GM19035 (cell line): Measurements from ENCODE around the gene ALKBH7.

Experiments used
- ATAC-seq: cut with Tn5 transposase; IDR thresholded peaks from one replicate; pipeline ENCODE4 v1.9.1; 2021; ENCODE audit not compliant: unreplicated experiment

The ALKBH7 gene

DNA sequence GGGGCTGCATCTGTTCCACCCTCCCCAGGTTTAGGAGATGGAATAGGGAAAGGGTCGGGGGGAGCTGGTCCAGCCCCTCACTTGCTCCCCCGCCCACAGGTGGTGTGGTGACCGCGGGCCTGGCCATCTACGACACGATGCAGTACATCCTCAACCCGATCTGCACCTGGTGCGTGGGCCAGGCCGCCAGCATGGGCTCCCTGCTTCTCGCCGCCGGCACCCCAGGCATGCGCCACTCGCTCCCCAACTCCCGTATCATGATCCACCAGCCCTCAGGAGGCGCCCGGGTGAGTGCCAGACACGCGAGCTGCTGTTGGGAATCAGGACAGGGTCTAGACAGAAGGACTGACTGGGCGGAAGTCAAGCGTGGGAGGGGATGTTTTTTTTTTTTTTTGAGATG is 8.2 kb upstream of the ALKBH7 start:
- ATAC-seq: no peak

DNA sequence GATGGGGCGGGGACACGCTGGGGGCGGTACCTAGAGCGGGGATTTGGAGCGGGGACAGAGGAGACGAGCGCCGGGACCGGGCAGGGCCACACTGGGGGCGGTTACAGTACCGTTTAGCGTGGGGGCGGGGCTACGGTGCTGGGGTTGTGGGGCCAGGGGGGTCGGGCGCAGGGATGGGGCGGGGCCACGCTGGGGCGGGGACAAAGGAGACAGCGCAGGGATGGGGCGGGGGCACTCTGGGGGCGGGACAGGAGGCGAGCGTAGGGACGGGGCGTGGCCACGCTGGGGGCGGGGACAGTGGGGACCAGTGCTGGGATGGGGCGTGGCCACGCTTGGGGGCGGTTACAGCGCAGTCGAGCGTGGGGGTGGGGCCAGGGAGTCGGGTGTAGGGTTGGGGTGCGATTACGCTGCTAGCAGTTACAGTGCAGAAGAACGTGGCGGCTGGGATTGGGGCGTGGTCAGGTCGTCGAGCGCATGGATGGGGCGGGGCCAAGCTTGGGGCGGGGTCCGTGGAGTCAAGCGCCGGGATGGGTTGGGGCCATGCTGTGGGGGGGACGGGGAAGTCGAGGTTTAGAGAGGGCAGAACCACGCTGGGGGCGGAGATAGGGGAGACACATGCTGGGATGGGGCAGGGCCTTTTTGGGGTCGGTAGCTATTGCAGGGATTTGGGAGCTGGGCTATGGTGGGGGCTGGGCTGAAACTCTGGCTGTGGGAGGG is 660 bp downstream of the ALKBH7 start:
- ATAC-seq: peak; percentile 54

DNA sequence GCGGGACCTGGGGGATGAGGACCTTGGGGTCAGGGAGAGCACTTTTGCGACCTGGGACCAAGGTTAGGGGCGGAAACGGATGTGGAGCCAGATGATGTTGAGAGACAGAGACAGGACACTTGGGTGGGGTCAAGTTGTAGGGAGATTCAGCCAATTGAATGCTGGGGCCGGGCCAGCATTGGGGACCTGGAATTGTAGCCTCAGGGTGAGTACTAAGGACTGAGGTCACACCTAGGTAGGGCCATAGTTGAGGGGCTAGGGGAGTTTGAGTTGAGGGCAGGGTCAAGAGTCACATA is 1.2 kb downstream of the ALKBH7 start:
- ATAC-seq: no peak

DNA sequence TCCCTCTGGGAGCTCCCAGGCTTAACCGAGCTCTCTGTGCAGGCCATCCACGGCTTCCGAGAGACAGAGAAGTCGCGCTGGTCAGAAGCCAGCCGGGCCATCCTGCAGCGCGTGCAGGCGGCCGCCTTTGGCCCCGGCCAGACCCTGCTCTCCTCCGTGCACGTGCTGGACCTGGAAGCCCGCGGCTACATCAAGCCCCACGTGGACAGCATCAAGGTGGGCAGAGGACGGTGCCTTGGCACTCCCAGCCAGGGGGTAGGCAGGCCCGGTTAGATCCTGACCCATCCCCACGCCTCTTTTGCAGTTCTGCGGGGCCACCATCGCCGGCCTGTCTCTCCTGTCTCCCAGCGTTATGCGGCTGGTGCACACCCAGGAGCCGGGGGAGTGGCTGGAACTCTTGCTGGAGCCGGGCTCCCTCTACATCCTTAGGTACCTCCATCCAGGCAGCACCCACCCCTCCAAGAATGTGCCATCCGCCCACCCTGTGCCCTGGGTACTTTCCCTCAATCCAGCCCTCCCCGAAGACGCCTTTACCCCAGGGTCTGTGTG is 1.6 kb downstream of the ALKBH7 start:
- no peak for ATAC-seq

DNA sequence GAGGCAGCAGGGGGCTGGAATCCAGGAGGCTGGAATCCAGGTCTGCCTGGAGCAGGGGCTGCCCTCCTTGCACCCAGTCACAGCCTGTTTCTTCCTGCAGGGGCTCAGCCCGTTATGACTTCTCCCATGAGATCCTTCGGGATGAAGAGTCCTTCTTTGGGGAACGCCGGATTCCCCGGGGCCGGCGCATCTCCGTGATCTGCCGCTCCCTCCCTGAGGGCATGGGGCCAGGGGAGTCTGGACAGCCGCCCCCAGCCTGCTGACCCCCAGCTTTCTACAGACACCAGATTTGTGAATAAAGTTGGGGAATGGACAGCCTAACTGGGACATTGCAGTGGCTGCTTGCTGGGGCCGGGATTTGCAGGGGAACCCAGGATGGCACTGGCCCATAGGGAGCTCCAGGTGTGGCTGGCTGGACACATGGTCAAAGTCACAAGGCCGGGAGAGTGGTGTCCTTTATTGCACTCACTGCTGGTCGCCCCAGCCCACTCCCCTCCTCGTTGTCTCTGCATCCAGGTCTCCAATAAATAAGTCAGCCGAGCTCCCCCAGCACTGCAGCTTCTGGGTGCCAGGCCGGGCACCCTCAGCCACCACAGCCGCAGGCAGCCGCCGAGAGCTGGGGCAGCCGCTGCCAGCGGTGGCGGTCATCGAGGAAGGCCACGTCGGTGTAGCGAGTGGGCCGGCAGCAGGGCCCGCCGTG is 2.3 kb downstream of the ALKBH7 start:
- no peak for ATAC-seq

DNA sequence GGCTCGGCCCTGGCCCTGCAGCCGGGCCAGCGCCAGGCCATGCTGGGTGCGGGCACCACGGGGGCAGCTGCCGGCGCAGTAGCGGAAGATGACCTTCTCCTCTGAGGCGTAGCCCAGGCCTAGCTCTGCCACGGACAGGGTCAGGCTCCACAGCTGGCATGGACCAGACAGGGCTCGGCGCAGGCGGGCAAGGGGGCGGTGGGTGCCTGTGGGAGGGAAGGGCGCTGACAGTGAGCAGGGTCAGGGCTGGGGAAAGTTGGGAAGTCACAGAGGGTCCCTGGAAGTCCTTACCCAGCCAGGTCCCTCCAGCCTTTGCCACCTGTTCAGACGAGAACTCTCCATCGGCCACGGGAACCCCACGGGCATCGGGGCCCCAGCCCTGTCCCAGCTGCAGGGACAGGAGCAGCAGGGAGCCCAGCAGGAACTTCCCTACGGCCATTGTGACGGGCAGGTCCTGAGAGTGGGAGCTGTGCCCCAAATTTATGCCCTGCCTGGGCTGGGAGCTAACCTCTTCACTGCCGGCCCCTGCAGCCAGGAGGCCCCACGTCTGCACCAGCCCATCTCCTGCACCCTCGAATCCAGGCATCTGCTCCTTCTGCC is 2.9 kb downstream of the ALKBH7 start, which contains the start of gene PSPN:
TSS of gene PSPN (minus strand) at position 523 of the 600 bp plus-strand sequence. CDS start at position 439, 84 bp downstream.
- no peak for ATAC-seq

DNA sequence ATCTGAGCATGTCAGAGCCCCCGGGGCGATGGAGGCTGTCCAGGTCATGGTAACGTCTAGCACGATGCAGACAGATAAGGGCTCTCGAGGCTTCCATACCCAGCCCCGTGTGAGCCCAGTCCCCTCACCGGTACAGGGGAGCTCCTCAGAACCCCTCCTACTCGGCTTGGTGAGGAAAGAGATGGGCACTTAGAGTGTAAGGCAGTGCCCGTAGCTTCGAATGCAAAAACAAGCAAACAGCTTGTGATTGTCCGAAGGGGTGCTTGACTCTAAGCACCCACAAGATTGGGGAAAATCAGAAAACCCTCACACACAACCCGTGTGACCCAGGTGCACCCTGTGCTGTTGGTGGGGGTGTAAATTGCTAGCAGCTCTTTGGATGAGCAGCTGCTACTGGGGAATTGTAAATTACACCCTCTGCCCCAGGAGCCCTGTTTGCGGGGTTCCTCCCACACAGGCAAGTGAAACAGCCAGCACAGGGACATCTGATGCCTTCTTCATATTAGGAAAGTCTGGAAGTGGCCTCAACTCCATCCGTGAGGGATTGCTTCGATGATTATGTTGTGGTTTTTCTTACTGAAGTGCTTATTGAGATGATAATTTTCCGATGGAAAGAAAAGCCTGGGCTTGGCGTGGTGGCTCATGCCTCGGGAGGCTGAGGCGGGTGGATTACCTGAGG is 4.1 kb downstream of the ALKBH7 start:
- ATAC-seq: no peak

DNA sequence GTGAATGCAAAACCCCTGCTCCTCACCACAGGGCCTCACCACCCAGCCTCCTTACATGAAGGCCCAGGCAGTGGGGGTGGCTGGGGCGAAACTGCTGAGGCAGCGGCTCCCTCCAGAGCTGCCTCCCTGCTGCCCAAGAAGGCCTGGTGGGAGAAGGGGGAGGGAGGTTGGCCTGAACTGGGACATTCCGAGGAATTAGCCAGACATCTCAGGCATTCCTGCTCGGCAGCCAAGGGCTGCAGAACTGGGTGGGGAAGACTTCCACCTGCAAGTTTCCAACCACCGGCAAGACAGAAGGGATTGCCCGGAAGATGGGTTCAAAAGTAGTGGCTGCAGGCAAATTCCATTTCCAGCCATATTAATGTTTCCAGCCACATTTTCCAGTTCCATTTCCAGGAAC is 5.4 kb downstream of the ALKBH7 start:
- no peak for ATAC-seq

DNA sequence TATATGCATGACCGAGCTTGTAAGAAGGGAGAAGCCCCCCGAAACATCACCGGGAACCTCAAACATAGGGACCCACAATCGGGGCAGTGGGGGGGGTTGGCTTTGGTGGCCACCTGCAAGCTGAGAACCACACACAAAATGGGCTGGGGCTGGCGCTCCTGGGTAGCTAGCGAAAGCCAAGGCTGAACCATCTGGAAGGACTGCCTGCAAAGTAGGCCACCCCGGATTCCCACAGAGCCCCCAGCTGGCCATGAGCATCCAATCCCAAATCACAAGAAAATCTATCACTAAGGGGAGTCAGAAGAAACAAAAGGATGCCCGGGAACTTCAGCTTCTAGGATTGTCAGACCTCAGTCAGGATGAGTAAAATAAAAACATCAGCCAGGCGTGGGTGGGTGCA is 5.9 kb downstream of the ALKBH7 start:
- ATAC-seq: no peak

DNA sequence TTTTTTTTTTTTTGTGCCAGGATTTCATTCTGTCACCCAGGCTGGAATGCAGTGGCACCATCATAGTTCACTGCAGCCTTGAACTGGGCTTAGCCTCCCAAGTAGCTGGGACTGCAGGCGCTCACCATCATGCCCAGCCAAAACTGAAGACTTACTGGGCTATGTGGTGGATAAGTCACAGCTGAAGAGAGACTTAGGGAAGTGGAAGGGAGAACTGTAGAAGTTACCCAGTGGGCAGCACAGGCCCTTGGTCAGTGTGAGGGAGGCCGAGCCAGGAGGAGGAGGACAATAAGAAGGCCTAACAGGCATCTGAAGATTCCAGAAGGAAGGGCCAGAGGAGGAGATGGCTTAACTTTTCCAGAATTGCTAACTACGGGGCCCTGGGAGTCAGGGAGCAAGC is 7.2 kb downstream of the ALKBH7 start:
- no peak for ATAC-seq

DNA sequence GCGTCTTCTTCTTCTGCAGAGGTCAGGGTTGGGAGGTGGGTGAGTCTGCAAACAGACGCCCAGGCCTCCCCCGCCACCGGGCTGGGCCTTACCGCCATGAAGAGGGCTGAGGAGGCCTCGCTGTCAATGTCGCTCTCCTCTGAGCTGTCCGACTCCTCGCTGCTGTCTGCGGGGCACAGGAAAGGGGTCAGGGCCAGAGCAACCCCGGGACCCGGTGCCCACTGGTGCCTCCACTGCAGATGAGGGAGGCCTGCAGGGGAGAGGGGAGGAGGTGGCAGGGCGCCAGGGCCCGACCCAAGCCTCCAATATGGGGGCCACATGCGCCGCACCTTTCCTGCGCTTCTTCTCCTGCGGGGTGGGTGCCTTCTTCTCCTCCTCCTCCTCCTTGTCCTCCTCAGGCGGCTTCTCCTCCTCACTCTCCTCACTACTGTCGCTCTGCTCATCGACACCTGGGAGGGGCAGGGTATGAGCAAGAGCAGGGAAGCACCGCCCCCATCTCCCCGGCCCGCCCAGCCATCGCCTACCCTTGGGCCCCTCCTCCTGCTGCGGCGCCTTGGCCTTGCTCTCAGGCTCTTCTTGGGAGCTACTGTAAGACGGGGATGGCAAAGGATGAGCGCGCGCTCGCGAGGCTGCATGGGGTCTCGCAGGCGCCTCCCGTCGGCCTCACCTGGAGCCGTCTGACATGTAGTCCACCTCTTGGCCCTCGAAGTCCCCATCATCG is 8.6 kb downstream of the ALKBH7 start:
- no peak for ATAC-seq

DNA sequence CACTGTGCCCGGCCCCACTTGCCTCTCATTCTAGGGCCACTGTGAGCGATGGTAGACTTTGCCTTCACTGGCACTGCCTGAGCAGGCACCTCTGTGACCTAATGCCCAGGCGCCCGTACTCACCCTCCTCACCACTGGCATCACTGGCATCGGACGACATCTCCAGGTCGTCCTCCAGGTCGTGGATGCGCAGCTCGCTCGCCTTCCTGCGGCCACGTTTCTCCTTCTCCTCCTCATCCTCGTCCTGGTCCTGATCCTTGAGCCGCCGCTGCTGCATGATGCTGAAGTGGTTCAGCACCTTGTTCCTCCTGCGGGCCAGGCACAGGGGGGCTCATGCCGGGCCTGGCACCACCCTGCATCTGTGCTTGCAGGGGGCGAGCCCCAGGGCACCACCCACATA is 10.6 kb downstream of the ALKBH7 start:
- ATAC-seq: no peak

DNA sequence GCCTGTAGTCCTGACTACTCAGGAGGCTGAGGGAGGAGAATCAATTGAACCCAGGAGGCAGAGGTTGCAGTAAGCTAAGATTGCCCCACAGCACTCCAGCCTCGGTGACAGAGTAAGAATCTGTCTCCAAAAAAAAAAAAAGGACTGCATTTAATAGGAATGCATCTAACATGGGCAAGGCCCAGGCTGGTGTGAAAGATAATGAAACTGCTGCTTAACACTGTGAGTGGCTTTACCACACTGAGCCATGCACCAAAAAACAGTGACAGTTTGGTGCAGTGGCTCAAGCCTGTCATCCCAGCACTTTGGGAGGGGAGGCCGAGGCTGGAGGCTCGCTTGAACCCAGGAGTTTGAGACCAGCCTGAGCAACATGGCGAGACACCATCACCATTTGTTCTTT is 11.8 kb downstream of the ALKBH7 start:
- ATAC-seq: no peak

DNA sequence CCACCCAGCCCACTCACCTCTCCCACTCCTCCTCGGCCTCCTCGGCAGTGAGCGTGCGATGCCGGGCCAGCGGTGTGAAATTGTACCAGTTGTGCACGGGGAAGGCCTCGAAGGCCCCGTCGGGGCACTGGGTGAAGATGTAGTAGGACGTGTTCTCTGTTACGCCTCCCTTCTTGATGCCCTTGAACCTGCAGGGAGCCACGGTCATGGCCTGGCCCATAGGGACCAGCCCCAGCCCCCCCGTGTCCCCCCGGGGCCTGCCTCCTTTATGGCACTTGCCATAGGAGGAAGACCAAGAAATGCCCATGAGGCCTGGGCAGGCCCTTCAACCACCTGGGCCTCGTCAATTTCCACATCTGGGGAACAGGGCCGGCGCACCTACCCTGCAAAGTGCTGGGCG is 14.8 kb downstream of the ALKBH7 start:
- no peak for ATAC-seq

DNA sequence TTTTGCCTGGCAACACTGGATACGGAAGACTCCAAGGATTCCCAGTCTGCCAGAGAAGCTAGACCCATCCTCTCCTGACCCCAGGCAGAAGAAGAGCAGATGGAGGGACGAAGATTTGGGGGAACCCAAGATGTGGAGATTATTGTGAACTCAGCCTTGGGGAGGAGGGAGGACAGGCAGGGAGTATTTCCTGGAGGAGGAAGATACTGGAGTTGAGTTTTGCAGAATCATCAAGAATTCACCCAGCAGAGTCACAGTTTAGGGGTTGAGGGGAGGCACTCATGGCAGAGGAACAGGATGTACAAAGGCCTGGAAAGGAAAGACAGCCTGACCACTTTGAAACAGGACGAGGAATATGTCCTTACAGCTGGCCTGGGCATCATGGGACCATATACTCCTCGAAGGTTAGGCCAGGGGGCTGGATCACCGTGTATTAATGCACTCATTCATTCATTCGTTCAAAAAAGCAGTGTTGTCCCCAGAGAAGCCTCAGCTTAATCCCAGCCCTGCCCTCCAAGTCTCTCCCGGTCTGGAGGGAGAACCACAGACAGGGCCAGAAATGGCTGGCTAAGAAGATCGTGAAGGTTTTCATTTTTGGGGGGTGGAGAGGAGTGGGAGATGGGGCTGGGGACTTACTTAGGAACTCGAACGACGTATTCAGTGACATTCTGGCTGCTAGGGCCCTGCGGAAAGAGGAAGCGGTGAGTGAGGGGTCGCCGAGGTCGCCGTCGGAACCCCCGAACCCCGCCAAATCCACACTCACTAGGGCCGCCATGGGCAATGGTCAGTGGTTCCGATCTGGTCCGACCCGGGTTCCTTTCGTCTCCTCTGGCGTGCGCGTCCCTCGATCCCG is 19.9 kb downstream of the ALKBH7 start:
- ATAC-seq: no peak

DNA sequence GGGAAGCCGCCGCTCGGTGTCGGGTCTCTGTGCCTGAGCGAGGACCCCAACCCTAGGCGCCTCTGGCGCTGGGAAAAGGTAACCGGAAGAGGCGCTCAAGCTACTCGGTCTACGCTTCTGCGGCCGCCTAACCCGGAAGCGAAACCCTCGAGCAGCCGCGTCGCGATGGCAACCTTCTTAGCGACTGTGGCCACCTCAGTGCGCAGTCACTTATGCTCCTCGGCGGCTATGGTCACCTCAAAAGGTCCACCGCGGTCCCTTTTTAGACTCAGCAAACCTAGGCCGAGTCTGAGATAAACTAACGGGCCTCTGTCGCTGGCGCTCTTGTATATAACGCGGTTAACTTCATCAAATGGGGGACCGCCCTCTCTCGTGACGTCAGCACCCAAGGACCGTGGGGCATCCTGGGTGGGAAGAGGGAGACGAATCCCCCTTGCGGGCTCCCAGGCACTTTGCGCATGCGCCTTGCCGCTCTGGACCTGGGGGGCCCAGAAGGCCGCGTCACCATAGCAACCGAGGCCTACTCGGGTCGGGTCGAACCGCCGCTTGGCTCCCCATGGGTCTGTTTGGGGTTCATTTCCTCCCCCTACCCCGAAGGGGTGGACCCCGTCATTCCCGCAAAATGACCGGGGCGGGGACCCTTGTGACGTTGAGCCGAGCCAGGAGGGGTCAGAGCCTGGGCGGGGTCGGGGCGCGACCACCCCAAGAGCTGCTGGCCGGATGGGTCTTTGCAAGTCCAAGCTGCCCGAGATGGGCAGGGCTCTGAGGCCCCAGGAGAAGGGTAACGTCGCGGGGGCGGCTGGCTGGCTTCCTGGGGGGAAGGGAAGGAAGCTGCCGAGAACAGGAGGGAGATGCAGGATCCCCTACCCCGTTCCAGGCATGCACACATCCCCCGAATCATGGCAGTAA is 20.7 kb downstream of the ALKBH7 start, which contains the start of gene GTF2F1:
TSS of gene GTF2F1 (minus strand) at position 91 of the 909 bp plus-strand sequence. CDS start 169 bp downstream, outside the sequence.
- peak; percentile 85 for ATAC-seq

DNA sequence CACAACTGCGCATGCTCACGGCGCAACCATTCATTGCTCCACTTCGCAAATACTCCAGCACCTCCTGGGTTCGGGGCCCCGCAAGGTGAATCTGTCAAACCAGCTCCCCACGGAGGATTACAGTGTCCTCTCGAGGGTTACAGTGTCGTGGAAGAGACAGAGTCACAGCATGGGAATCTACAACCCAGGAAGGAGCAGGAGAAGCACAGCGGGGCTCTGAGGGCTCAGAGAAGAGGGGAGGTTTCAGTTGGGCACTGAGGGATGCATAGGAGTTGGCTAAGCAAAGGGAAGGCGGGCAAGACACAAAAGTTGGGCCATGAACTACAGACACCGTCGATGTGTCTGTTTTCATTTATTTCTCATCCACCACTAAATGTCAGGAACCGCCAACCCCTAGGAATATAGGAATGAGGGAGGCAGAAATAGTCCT is 21.4 kb downstream of the ALKBH7 start:
- no peak for ATAC-seq

DNA sequence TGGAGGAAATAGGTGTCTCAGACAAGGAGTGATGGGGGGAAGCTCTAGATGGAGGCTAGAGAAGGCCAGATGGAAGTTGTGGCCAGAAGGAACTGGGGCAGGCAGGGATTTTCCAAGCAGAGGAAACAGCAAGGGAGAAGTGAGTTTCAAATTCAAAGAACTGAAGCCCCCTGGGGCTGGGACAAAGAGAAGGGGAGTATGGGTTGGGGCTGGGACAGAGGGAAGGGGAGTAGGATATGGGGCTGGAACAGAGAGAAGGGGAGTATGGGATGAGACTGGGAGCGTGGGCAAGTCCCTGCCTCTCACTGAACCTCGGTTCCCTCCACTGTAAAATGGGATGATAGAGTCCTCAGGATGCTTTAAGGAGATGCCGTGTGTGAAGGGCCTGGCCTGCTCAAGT is 22.2 kb downstream of the ALKBH7 start:
- no peak for ATAC-seq

DNA sequence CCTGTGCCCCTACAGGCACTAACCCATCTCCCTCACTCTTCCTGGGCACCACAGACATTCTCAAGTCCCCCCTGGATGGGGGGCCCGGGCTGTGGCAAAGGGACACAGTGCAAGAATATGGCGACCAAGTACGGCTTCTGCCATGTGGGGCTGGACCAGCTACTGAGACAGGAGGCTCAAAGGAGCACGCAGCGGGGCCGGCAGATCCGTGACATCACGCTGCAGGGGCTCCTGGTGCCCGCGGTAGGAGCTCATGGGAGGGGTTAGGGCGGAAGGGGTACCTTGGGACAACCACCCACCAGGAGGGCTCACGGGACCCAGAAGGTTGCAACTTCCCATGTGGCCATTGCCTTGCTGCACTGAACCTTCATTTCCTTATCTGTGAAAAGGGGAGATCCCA is 23.7 kb downstream of the ALKBH7 start:
- no peak for ATAC-seq
